ENCODE data around the gene NTRK2. TPM values are rescaled to one million over a fixed set of nuclear protein-coding genes. Genes with fewer than 3 reads are reported as not detected.

NTRK2 gene
- total RNA-seq (under 1 TPM in 4 of 5 donors, not detected in 1; 0.05 to 0.39 (median 0.12) TPM), total RNA-seq (0 to 11.5 (median 0.59) reads per million in 29 experiments)
- 0.06 TPM for total RNA-seq (2013)

- Histone ChIP-seq H3K36me3 (ENCODE audit: control insufficient read depth in 2 of 2, extremely low read depth in 1 of 2, insufficient read depth in 1 of 2, low read length in 1 of 2) (no peaks in the 10 kb centered on the region), H3K4me1 (ENCODE audit: control insufficient read depth in 1 of 2, extremely low read depth in 1 of 2, insufficient read depth in 2 of 2, low read length in 2 of 2) (peaks cover 0 to 15% of the 10 kb centered on the region in 2 experiments), H3K27ac (ENCODE audit: low read length) (no peak within 1 kb of the TSS), H3K9me3 (no peaks in the 10 kb centered on the region), H3K27me3 (replicated peaks in 1 of 2; ENCODE audit: control insufficient read depth in 2 of 2, extremely low read depth in 1 of 2, insufficient read depth in 2 of 2, low read length in 1 of 2) (peaks cover 19 to 32% of the 10 kb centered on the region in 2 experiments), H3K4me3 (ENCODE audit: control insufficient read depth in 1 of 2, extremely low read depth in 1 of 2, low read length in 1 of 2) (peak within 1 kb of the TSS; percentile 7 to 47)
- peak in 1 of 4 experiments; percentile 37 for ATAC-seq (replicated peaks in 1 of 4)
- peak within 1 kb of the TSS; percentile 11 to 68 (median 50) for H3K4me3 Mint-ChIP-seq
- no peaks in the 10 kb centered on the region for H3K36me3 Mint-ChIP-seq
- 5% methylated on average over 50 of the region's 69 CpGs for WGBS (ENCODE audit: insufficient coverage)
- ChIA-PET CTCF (no interaction called here), POLR2A (interaction anchor here in 1 of 2 donors (1.2 kb wide), 1 partner anchor 13 kb away, joined by 3 read pairs; no protein-coding TSS in a partner anchor)
- peaks cover 48 to 52% of the 10 kb centered on the region in 2 donors for H3K27me3 Mint-ChIP-seq
- H3K9me3 Mint-ChIP-seq = peaks cover 0 to 3% (median 0%) of the 10 kb centered on the region in 3 donors
- peaks cover 6 to 23% (median 23%) of the 10 kb centered on the region in 3 donors for H3K4me1 Mint-ChIP-seq
- DNase-seq = peak in 1 of 35 experiments; percentile 2
- H3K27ac Mint-ChIP-seq = no peak within 1 kb of the TSS
Observed at GRCh38 chr9:84669288-84670137, at the start of gene NTRK2. Gene NTRK2, plus strand, starts transcription at chr9:84669729. Its CDS starts 1,020 bp downstream, at chr9:84670749.

DNA sequence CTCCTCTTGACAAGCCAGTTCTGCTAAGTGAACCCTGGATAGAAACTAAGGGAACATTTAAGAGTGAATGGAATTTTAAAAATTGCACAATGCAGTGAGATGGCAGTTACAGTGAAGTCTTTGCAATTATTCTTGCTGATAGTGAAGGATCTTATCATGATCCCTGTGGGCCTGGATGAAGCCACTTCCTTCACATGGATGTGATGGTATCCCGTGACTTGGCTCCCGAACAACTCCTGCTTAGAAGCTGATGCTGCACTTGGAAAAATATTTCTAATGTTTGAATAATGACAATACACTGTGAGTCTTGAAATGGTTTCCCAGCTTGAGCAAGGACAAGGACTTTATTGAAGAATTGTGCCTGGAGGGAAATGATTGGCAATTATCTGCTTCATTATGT is 49.2 kb upstream of the NTRK2 start:
- H3K4me1 Mint-ChIP-seq = no peaks in the 10 kb centered on the region
- Histone ChIP-seq H3K27me3 (replicated peaks in 1 of 2; ENCODE audit: control insufficient read depth in 2 of 2, extremely low read depth in 1 of 2, insufficient read depth in 2 of 2, low read length in 1 of 2) (no peaks in the 10 kb centered on the region), H3K9me3 (no peaks in the 10 kb centered on the region), H3K4me1 (ENCODE audit: control insufficient read depth in 1 of 2, extremely low read depth in 1 of 2, insufficient read depth in 2 of 2, low read length in 2 of 2) (no peaks in the 10 kb centered on the region), H3K36me3 (ENCODE audit: control insufficient read depth in 2 of 2, extremely low read depth in 1 of 2, insufficient read depth in 1 of 2, low read length in 1 of 2) (no peaks in the 10 kb centered on the region), H3K27ac (ENCODE audit: low read length) (no peak overlapping the region), H3K4me3 (ENCODE audit: control insufficient read depth in 1 of 2, extremely low read depth in 1 of 2, low read length in 1 of 2) (no peak overlapping the region)
- H3K27me3 Mint-ChIP-seq = peaks cover 4 to 6% of the 10 kb centered on the region in 2 donors
- no peaks in the 10 kb centered on the region for H3K9me3 Mint-ChIP-seq
- no peak overlapping the region for H3K4me3 Mint-ChIP-seq
- DNase-seq = no peak
- no peak for ATAC-seq (replicated peaks in 1 of 4)
- POLR2A ChIA-PET = no interaction called here
- CTCF ChIA-PET = no interaction called here
- H3K36me3 Mint-ChIP-seq = no peaks in the 10 kb centered on the region
- H3K27ac Mint-ChIP-seq = no peak overlapping the region
- WGBS (ENCODE audit: insufficient coverage) = 100% methylated on average over 2 of the region's 2 CpGs

GRCh38 chr9:84621811-84622210 is 47.7 kb upstream of the NTRK2 start:
- no CpG with 5 or more reads among the region's 2 CpGs for WGBS (ENCODE audit: insufficient coverage)
- H3K27me3 Mint-ChIP-seq = peaks cover 4 to 6% of the 10 kb centered on the region in 2 donors
- no peaks in the 10 kb centered on the region for H3K4me1 Mint-ChIP-seq
- no peak overlapping the region for H3K27ac ChIP-seq (ENCODE audit: low read length)
- H3K27me3 ChIP-seq (replicated peaks in 1 of 2; ENCODE audit: control insufficient read depth in 2 of 2, extremely low read depth in 1 of 2, insufficient read depth in 2 of 2, low read length in 1 of 2) = no peaks in the 10 kb centered on the region
- H3K27ac Mint-ChIP-seq = no peak overlapping the region
- H3K9me3 ChIP-seq = no peaks in the 10 kb centered on the region
- H3K4me1 ChIP-seq (ENCODE audit: control insufficient read depth in 1 of 2, extremely low read depth in 1 of 2, insufficient read depth in 2 of 2, low read length in 2 of 2) = no peaks in the 10 kb centered on the region
- H3K9me3 Mint-ChIP-seq = no peaks in the 10 kb centered on the region
- no peaks in the 10 kb centered on the region for H3K36me3 Mint-ChIP-seq
- H3K4me3 Mint-ChIP-seq = no peak overlapping the region
- ATAC-seq (replicated peaks in 1 of 4) (no peak), DNase-seq (no peak)
- no peak overlapping the region for H3K4me3 ChIP-seq (ENCODE audit: control insufficient read depth in 1 of 2, extremely low read depth in 1 of 2, low read length in 1 of 2)
- H3K36me3 ChIP-seq (ENCODE audit: control insufficient read depth in 2 of 2, extremely low read depth in 1 of 2, insufficient read depth in 1 of 2, low read length in 1 of 2) = no peaks in the 10 kb centered on the region
- ChIA-PET POLR2A (no interaction called here), CTCF (no interaction called here)

DNA sequence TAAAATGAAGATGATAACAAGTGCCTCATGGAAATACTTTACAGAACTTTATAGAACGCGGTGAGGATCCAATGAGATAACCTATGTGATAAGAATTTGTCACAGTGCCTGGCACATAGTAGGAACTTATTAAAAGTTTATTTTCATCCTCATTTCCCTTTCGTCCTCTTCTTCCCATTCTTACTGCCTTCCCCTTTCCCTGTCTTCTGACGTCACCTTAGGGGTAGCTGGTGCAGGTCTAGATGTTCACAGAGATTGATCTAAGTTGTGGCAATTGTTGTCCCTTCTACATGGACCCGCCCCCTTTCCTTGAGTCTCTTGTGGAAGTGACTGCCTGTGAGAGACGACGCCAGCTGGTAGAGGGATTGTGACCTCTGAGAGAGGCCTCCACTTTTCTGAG is 46.5 kb upstream of the NTRK2 start:
- H3K27ac Mint-ChIP-seq = no peak overlapping the region
- H3K27me3 Mint-ChIP-seq = peaks cover 2 to 4% of the 10 kb centered on the region in 2 donors
- no peaks in the 10 kb centered on the region for H3K9me3 ChIP-seq
- no peaks in the 10 kb centered on the region for H3K36me3 ChIP-seq (ENCODE audit: control insufficient read depth in 2 of 2, extremely low read depth in 1 of 2, insufficient read depth in 1 of 2, low read length in 1 of 2)
- DNase-seq = no peak
- no peaks in the 10 kb centered on the region for H3K27me3 ChIP-seq (replicated peaks in 1 of 2; ENCODE audit: control insufficient read depth in 2 of 2, extremely low read depth in 1 of 2, insufficient read depth in 2 of 2, low read length in 1 of 2)
- no peaks in the 10 kb centered on the region for H3K36me3 Mint-ChIP-seq
- H3K4me3 ChIP-seq (ENCODE audit: control insufficient read depth in 1 of 2, extremely low read depth in 1 of 2, low read length in 1 of 2) = no peak overlapping the region
- no peaks in the 10 kb centered on the region for H3K4me1 ChIP-seq (ENCODE audit: control insufficient read depth in 1 of 2, extremely low read depth in 1 of 2, insufficient read depth in 2 of 2, low read length in 2 of 2)
- H3K4me3 Mint-ChIP-seq = no peak overlapping the region
- no peaks in the 10 kb centered on the region for H3K4me1 Mint-ChIP-seq
- H3K27ac ChIP-seq (ENCODE audit: low read length) = no peak overlapping the region
- ChIA-PET POLR2A (no interaction called here), CTCF (no interaction called here)
- WGBS (ENCODE audit: insufficient coverage) = 74% methylated on average over 3 of the region's 7 CpGs
- ATAC-seq (replicated peaks in 1 of 4) = no peak
- peaks cover 0 to 3% (median 2%) of the 10 kb centered on the region in 3 donors for H3K9me3 Mint-ChIP-seq

GRCh38 chr9:84636436-84636835 is 33.1 kb upstream of the NTRK2 start:
- H3K36me3 ChIP-seq (ENCODE audit: control insufficient read depth in 2 of 2, extremely low read depth in 1 of 2, insufficient read depth in 1 of 2, low read length in 1 of 2) = no peaks in the 10 kb centered on the region
- H3K4me3 Mint-ChIP-seq = no peak overlapping the region
- no peak overlapping the region for H3K27ac ChIP-seq (ENCODE audit: low read length)
- no peak overlapping the region for H3K27ac Mint-ChIP-seq
- peaks cover 5 to 16% (median 6%) of the 10 kb centered on the region in 3 donors for H3K9me3 Mint-ChIP-seq
- no peaks in the 10 kb centered on the region for H3K36me3 Mint-ChIP-seq
- H3K4me1 Mint-ChIP-seq = no peaks in the 10 kb centered on the region
- peaks cover 0 to 6% of the 10 kb centered on the region in 2 donors for H3K27me3 Mint-ChIP-seq
- H3K9me3 ChIP-seq = no peaks in the 10 kb centered on the region
- no peaks in the 10 kb centered on the region for H3K27me3 ChIP-seq (replicated peaks in 1 of 2; ENCODE audit: control insufficient read depth in 2 of 2, extremely low read depth in 1 of 2, insufficient read depth in 2 of 2, low read length in 1 of 2)
- ATAC-seq (replicated peaks in 1 of 4) (no peak), DNase-seq (no peak)
- POLR2A ChIA-PET = no interaction called here
- no peak overlapping the region for H3K4me3 ChIP-seq (ENCODE audit: control insufficient read depth in 1 of 2, extremely low read depth in 1 of 2, low read length in 1 of 2)
- CTCF ChIA-PET = no interaction called here
- 50% methylated on average over 1 of the region's 1 CpG for WGBS (ENCODE audit: insufficient coverage)
- H3K4me1 ChIP-seq (ENCODE audit: control insufficient read depth in 1 of 2, extremely low read depth in 1 of 2, insufficient read depth in 2 of 2, low read length in 2 of 2) = no peaks in the 10 kb centered on the region

DNA sequence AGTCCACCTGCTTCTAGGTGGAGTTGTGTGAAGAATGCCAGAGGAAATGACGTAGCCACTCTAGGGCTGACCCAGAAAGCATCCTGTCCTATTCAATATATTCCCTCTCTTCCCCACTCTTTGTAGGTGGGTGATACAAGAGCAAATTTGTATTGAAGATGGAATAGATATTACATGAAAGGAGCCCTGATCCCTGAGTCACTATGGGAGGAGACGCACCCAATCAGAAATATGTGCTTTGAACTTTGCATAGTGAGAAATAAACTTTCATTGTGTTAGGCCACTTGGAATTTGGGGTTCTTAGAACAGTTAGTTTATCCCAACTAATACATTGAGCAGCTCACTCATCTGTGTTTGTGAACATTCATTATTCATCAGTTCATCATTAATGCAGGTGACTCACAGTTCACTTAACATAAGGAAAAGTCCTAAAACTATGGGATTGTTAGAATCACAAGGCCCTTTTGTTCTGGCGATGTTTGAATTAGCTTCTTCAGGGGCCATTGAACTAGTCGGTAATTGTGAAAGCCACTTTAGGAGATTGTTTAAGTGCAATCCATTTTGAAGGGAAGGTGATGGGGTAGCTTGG is 26.9 kb upstream of the NTRK2 start:
- DNase-seq (no peak), ATAC-seq (replicated peaks in 1 of 4) (no peak)
- POLR2A ChIA-PET = no interaction called here
- Histone ChIP-seq H3K4me1 (ENCODE audit: control insufficient read depth in 1 of 2, extremely low read depth in 1 of 2, insufficient read depth in 2 of 2, low read length in 2 of 2) (no peaks in the 10 kb centered on the region), H3K27ac (ENCODE audit: low read length) (no peak overlapping the region), H3K27me3 (replicated peaks in 1 of 2; ENCODE audit: control insufficient read depth in 2 of 2, extremely low read depth in 1 of 2, insufficient read depth in 2 of 2, low read length in 1 of 2) (no peaks in the 10 kb centered on the region), H3K9me3 (no peaks in the 10 kb centered on the region), H3K36me3 (ENCODE audit: control insufficient read depth in 2 of 2, extremely low read depth in 1 of 2, insufficient read depth in 1 of 2, low read length in 1 of 2) (no peaks in the 10 kb centered on the region), H3K4me3 (ENCODE audit: control insufficient read depth in 1 of 2, extremely low read depth in 1 of 2, low read length in 1 of 2) (no peak overlapping the region)
- 95% methylated on average over 2 of the region's 4 CpGs for WGBS (ENCODE audit: insufficient coverage)
- no peaks in the 10 kb centered on the region for H3K36me3 Mint-ChIP-seq
- H3K27me3 Mint-ChIP-seq = no peaks in the 10 kb centered on the region
- H3K9me3 Mint-ChIP-seq = peaks cover 7 to 21% (median 11%) of the 10 kb centered on the region in 3 donors
- H3K4me3 Mint-ChIP-seq = no peak overlapping the region
- CTCF ChIA-PET = no interaction called here
- no peaks in the 10 kb centered on the region for H3K4me1 Mint-ChIP-seq
- no peak overlapping the region for H3K27ac Mint-ChIP-seq
